PC-9 (cell line): ENCODE results near the gene YEATS2. TPM values are rescaled to one million over a fixed set of nuclear protein-coding genes. Genes with fewer than 3 reads are reported as not detected.
"Not testable (repeated sequence)": the region's sequence is repeated elsewhere in the genome, so short reads cannot be mapped to it uniquely, and the experiment has no call there.

Experiments
- BruUV-seq: library from RNA; stranded (reverse); fragments of 400-500 nt; replicated peaks from 2 replicates; lab custom pipeline; 2021; lab: Mats Ljungman, UMichigan
- CTCF ChIA-PET: fragments of 300-600 bp; sonication (Branson Sonifier 250); formaldehyde crosslinking; loops from one replicate; lab custom pipeline; 2022; ENCODE audit warnings: antibody characterized with exemption; lab: Charles Lee
- POLR2A ChIA-PET: fragments of 300-600 bp; sonication (Branson Sonifier 250); formaldehyde crosslinking; loops from one replicate; lab custom pipeline; 2022; ENCODE audit warnings: antibody characterized with exemption; ENCODE audit not compliant: unreplicated experiment; lab: Charles Lee
- DNase-seq, 2 experiments: peaks; one replicate each; pipeline versions ENCODE4 v3.0.0 to v3.0.0-alpha.2; 2015 to 2022; ENCODE audit warnings: mixed read lengths in 1 of 2
- H2AFZ ChIP-seq: fragments of 200-600 bp; sonication (generic); 2 replicates; pipeline ENCODE4 v1.8.1; 2017; ENCODE audit warnings: antibody characterized with exemption
- H3F3A ChIP-seq: fragments of 200-600 bp; sonication (generic); 2 replicates; pipeline ENCODE4 v1.8.1; 2017; ENCODE audit warnings: antibody characterized with exemption, mild to moderate bottlenecking, low read depth; ENCODE audit not compliant: insufficient read depth
- H3K27ac ChIP-seq: fragments of 200-600 bp; sonication (generic); 2 replicates; pipeline ENCODE4 v1.6.1; 2016; ENCODE audit warnings: mixed run types
- H3K27me3 ChIP-seq: fragments of 200-600 bp; sonication (generic); 2 replicates; pipeline ENCODE4 v1.6.1; 2016; ENCODE audit warnings: low read depth, mixed run types; ENCODE audit not compliant: insufficient read depth
- H3K36me3 ChIP-seq: fragments of 200-600 bp; sonication (generic); 2 replicates; pipeline ENCODE4 v1.6.1; 2016; ENCODE audit warnings: low read depth, mixed run types
- H3K4me1 ChIP-seq: fragments of 200-600 bp; sonication (generic); replicated peaks from 2 replicates; pipeline ENCODE4 v1.6.1; 2016; ENCODE audit warnings: mixed run types; ENCODE audit not compliant: insufficient read depth
- H3K4me2 ChIP-seq: fragments of 200-600 bp; sonication (generic); 2 replicates; pipeline ENCODE4 v1.6.1; 2017; ENCODE audit warnings: mixed run types
- H3K4me3 ChIP-seq: fragments of 200-600 bp; sonication (generic); 2 replicates; pipeline ENCODE4 v1.6.1; 2016; ENCODE audit warnings: mixed run types
- H3K79me2 ChIP-seq: fragments of 200-600 bp; sonication (generic); 2 replicates; pipeline ENCODE4 v1.6.1; 2017; ENCODE audit warnings: low read depth, mixed run types
- H3K9me2 ChIP-seq: fragments of 200-600 bp; sonication (generic); 2 replicates; pipeline ENCODE4 v1.8.1; 2017; ENCODE audit warnings: mild to moderate bottlenecking; ENCODE audit not compliant: insufficient read depth
- H3K9me3 ChIP-seq: fragments of 200-600 bp; sonication (generic); 2 replicates; pipeline ENCODE4 v1.8.1; 2016; ENCODE audit warnings: low read depth; ENCODE audit not compliant: insufficient read depth
- H4K20me1 ChIP-seq: fragments of 200-600 bp; sonication (generic); 2 replicates; pipeline ENCODE4 v1.8.1; 2017; ENCODE audit not compliant: insufficient read depth
- CTCF ChIP-seq: fragments of 200-600 bp; sonication (generic); conservative IDR thresholded peaks from 2 replicates; pipeline ENCODE4 v1.6.1; 2017; ENCODE audit warnings: mixed run types, antibody characterized with exemption, mild to moderate bottlenecking, moderate library complexity
- EZH2 ChIP-seq: fragments of 200-600 bp; sonication (generic); IDR thresholded peaks from 2 replicates; pipeline ENCODE4 v1.8.0; 2017; ENCODE audit warnings: antibody characterized with exemption, low read depth
- intact Hi-C: fragments of 100-400 bp; cut with micrococcal nuclease; formaldehyde crosslinking; loops from one replicate; pipeline ENCODE4 v1.10.0; 2022; ENCODE audit not compliant: unreplicated experiment
- total RNA-seq: library from RNA; stranded (reverse); gene quantifications from 2 replicates; pipeline ENCODE4 v1.2.3, GENCODE V29; 2021

YEATS2 gene
- total RNA-seq, 1 experiment from 2014 or later: 37.2 TPM

- no peaks in the 10 kb centered on the region for H3K4me1 ChIP-seq
- BruUV-seq: no TSS peak
- H3K4me2 ChIP-seq: no peak overlapping the region
- ChIA-PET POLR2A (no interaction called here), CTCF (no interaction called here)
- no peak overlapping the region for H3K4me3 ChIP-seq
- H3K27ac ChIP-seq: no peak overlapping the region
- no peaks in the 10 kb centered on the region for H3K79me2 ChIP-seq
- H3K27me3 ChIP-seq: no peaks in the 10 kb centered on the region
- intact Hi-C loops: no loop called here
- H3K36me3 ChIP-seq: no peaks in the 10 kb centered on the region
- no peaks in the 10 kb centered on the region for H3K9me3 ChIP-seq
- no peaks in the 10 kb centered on the region; the same call in 1 of the 2 replicates for H3F3A ChIP-seq
- H2AFZ ChIP-seq: no peak overlapping the region
- peaks cover 7% of the 10 kb centered on the region; the same call in 1 of the 2 replicates for H4K20me1 ChIP-seq
- TF ChIP-seq CTCF (no peak), EZH2 (no peak)
- DNase-seq: no peak
- no peaks in the 10 kb centered on the region for H3K9me2 ChIP-seq
These were observed 17.5 kb upstream of the YEATS2 start for GRCh38 chr3:183680061-183680460.

GRCh38 chr3:183687705-183688104 is 9.9 kb upstream of the YEATS2 start:
- Histone ChIP-seq H3K36me3 (no peaks in the 10 kb centered on the region), H3K4me1 (peaks cover 11% of the 10 kb centered on the region), H3K79me2 (no peaks in the 10 kb centered on the region), H3K27me3 (no peaks in the 10 kb centered on the region), H2AFZ (no peak overlapping the region), H3K4me2 (no peak overlapping the region), H4K20me1 (no peaks in the 10 kb centered on the region), H3K9me3 (no peaks in the 10 kb centered on the region), H3K4me3 (no peak overlapping the region), H3K27ac (no peak overlapping the region), H3F3A (no peaks in the 10 kb centered on the region), H3K9me2 (no peaks in the 10 kb centered on the region)
- ChIA-PET CTCF (interaction anchor here (0.5 kb wide), 1 partner anchor 503 kb away, joined by 3 read pairs; no protein-coding TSS in a partner anchor), POLR2A (interaction anchor here (0.6 kb wide), 1 partner anchor 172 kb away, joined by 3 read pairs; no protein-coding TSS in a partner anchor)
- DNase-seq: no peak
- TF ChIP-seq CTCF (no peak), EZH2 (no peak)
- no TSS peak for BruUV-seq
- intact Hi-C loops: no loop called here

GRCh38 chr3:183688874-183689273 is 8.7 kb upstream of the YEATS2 start:
- intact Hi-C loops: no loop called here
- CTCF ChIA-PET: no interaction called here

GRCh38 chr3:183689621-183690020 is 8.0 kb upstream of the YEATS2 start:
- H2AFZ ChIP-seq, intact Hi-C loops, H4K20me1 ChIP-seq, POLR2A ChIA-PET, DNase-seq, BruUV-seq, H3K27me3 ChIP-seq, H3K27ac ChIP-seq, H3K4me2 ChIP-seq, CTCF ChIA-PET, H3K4me3 ChIP-seq, H3K9me2 ChIP-seq, H3F3A ChIP-seq, H3K79me2 ChIP-seq, H3K9me3 ChIP-seq, H3K36me3 ChIP-seq: not testable (repeated sequence)
- H3K4me1 ChIP-seq: peaks cover 14% of the 10 kb centered on the region

More at GRCh38 chr3:183688874-183689273, 8.7 kb upstream of the YEATS2 start:
- POLR2A ChIA-PET: no interaction called here
- H3K9me2 ChIP-seq: no peaks in the 10 kb centered on the region
- TF ChIP-seq EZH2 (no peak), CTCF (no peak)
- no peak for DNase-seq
- H3K79me2 ChIP-seq: no peaks in the 10 kb centered on the region
- no TSS peak for BruUV-seq
- no peak overlapping the region for H3K27ac ChIP-seq
- peaks cover 4% of the 10 kb centered on the region; the same call in 1 of the 2 replicates for H3F3A ChIP-seq
- peaks cover 14% of the 10 kb centered on the region for H3K4me1 ChIP-seq
- no peak overlapping the region for H3K4me3 ChIP-seq
- no peak overlapping the region for H2AFZ ChIP-seq
- no peaks in the 10 kb centered on the region for H3K27me3 ChIP-seq
- H4K20me1 ChIP-seq: no peaks in the 10 kb centered on the region
- no peaks in the 10 kb centered on the region for H3K9me3 ChIP-seq
- no peak overlapping the region for H3K4me2 ChIP-seq
- no peaks in the 10 kb centered on the region for H3K36me3 ChIP-seq
